ENCODE results near the gene DOCK2.

- TF ChIP-seq CTCF (IDR thresholded peaks at IDR 0.05) (no peak), EZH2 (IDR thresholded peaks at IDR 0.05) (no peak), EZH2phosphoT487 (IDR thresholded peaks at IDR 0.05) (no peak)
These were observed 37.6 kb upstream of the DOCK2 start for GRCh38 chr5:169599451-169599850.

Measured in neural progenitor cell (in vitro differentiated cells).